ENCODE measurements around the gene STK35.

STK35 gene

GRCh38 chr20:2133318-2134183, 31.9 kb downstream of the STK35 start:
- no peak for DNase-seq (ENCODE audit: low read depth, low spot score)

GRCh38 chr20:2135013-2135412, 33.4 kb downstream of the STK35 start:
- no peak for DNase-seq (ENCODE audit: low read depth, low spot score)

GRCh38 chr20:2136275-2136674, 34.6 kb downstream of the STK35 start:
- no peak for DNase-seq (ENCODE audit: low read depth, low spot score)

- no peak for DNase-seq (ENCODE audit: low read depth, low spot score)
These were observed 36.0 kb downstream of the STK35 start for GRCh38 chr20:2137552-2138201.

GRCh38 chr20:2138396-2138795, 36.8 kb downstream of the STK35 start:
- no peak for DNase-seq (ENCODE audit: low read depth, low spot score)

- no peak for DNase-seq (ENCODE audit: low read depth, low spot score)
These were observed 37.6 kb downstream of the STK35 start for GRCh38 chr20:2139250-2139649.

GRCh38 chr20:2139736-2140135, 38.1 kb downstream of the STK35 start:
- no peak for DNase-seq (ENCODE audit: low read depth, low spot score)

- no peak for DNase-seq (ENCODE audit: low read depth, low spot score)
These were observed 38.9 kb downstream of the STK35 start for GRCh38 chr20:2140561-2140960.

GRCh38 chr20:2141600-2142575, 40.3 kb downstream of the STK35 start:
- DNase-seq (ENCODE audit: low read depth, low spot score): no peak

GRCh38 chr20:2142649-2143048, 41.0 kb downstream of the STK35 start:
- DNase-seq (ENCODE audit: low read depth, low spot score): no peak

GRCh38 chr20:2143594-2143993, 42.0 kb downstream of the STK35 start:
- DNase-seq (ENCODE audit: low read depth, low spot score): no peak

GRCh38 chr20:2144850-2145249, 43.2 kb downstream of the STK35 start:
- DNase-seq (ENCODE audit: low read depth, low spot score): no peak

GRCh38 chr20:2145376-2145775, 43.7 kb downstream of the STK35 start:
- no peak for DNase-seq (ENCODE audit: low read depth, low spot score)

- no peak for DNase-seq (ENCODE audit: low read depth, low spot score)
These were observed 44.6 kb downstream of the STK35 start for GRCh38 chr20:2146080-2146867.

GRCh38 chr20:2149507-2149906, 47.9 kb downstream of the STK35 start:
- DNase-seq (ENCODE audit: low read depth, low spot score): no peak

- DNase-seq (ENCODE audit: low read depth, low spot score): no peak
These were observed 49.0 kb downstream of the STK35 start for GRCh38 chr20:2150660-2151059.

GRCh38 chr20:2151858-2152281, 50.2 kb downstream of the STK35 start:
- DNase-seq (ENCODE audit: low read depth, low spot score): no peak

- no peak for DNase-seq (ENCODE audit: low read depth, low spot score)
These were observed 50.7 kb downstream of the STK35 start for GRCh38 chr20:2152317-2152716.

GRCh38 chr20:2153326-2153725, 51.7 kb downstream of the STK35 start:
- no peak for DNase-seq (ENCODE audit: low read depth, low spot score)

GRCh38 chr20:2156224-2156623, 54.6 kb downstream of the STK35 start:
- no peak for DNase-seq (ENCODE audit: low read depth, low spot score)
